Mammary epithelial cell (primary cell): ENCODE data around the gene KCMF1.

Source experiments
- CTCF ChIP-seq, 2 donors: IDR thresholded peaks in 1 of 2; conservative IDR thresholded peaks in 1 of 2; 2 replicates each; pipeline ENCODE4 v1.5.1; 2011 to 2012; ENCODE audit warnings: inconsistent platforms in 2 of 2, low read length in 2 of 2, mild to moderate bottlenecking in 2 of 2, control low read depth in 1 of 2, low read depth in 1 of 2; ENCODE audit not compliant: insufficient read depth in 1 of 2; ENCODE audit errors: extremely low read depth in 1 of 2
- EZH2 ChIP-seq: IDR thresholded peaks from 2 replicates; pipeline ENCODE4 v1.6.1; 2012; ENCODE audit warnings: low read length, inconsistent platforms, borderline replicate concordance

GRCh38 chr2:84970868-84971509, at the start of gene KCMF1:
- TF ChIP-seq CTCF (conservative IDR thresholded peaks at IDR 0.05 in 1 of 2, IDR thresholded peaks at IDR 0.05 in 1 of 2; ENCODE audit: extremely low read depth in 1 of 2, insufficient read depth in 1 of 2, low read depth in 1 of 2, low read length in 2 of 2) (no peak), EZH2 (no peak)
